Measurements from ENCODE around the gene DYRK1A. TPM values are rescaled to one million over a fixed set of nuclear protein-coding genes. Genes with fewer than 3 reads are reported as not detected.

Gene DYRK1A
- total and polyA plus RNA-seq, 10 of the 15 experiments (the other 5 are each of a cell fraction or from before 2014, with no cell fraction given), result 2.4 to 68.6 (median 30.7) TPM

DNA sequence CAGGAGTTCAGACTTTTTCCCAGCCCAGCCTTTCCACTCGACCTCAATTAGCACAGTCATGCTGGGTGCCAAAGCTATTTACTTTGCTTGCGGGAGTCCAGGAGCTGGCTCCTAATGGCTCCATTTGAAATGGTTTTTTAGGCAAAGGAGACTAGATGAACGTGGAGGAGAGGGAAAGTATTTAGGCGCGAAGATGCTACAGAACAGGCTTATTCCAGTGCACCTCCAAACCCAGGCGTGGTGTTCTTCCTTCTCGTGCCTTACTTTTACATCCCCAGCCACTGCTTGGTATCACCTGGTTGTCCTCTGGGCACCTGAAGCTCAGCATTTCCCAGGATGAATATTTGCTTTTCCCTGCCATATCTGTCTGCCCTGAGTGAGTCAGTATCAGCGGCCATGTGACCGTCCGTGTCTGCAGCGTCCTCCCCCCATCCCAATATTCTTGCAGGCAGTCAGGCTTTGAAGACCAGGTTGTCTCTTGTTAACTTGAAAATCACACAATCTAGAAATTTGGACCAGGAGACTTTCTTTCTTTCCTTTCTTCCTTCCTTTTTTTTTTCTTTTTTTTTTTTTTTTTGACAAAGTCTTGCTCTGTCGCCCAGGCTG is 198.5 kb downstream of the DYRK1A start:
- Histone ChIP-seq H3K9me3 (replicated peaks; ENCODE audit: control insufficient read depth, insufficient read depth, low read length) (no peaks in the 10 kb centered on the region; the same call in 2 of the 3 replicates), H4K20me1 (ENCODE audit: control insufficient read depth, insufficient read depth) (no peaks in the 10 kb centered on the region), H3K4me1 (ENCODE audit: control insufficient read depth, insufficient read depth, low read length) (peaks cover 17% of the 10 kb centered on the region), H3K27ac (ENCODE audit: control insufficient read depth, insufficient read depth) (no peak overlapping the region), H3K4me3 (peak overlapping the region; percentile 76; the same call in 1 of the 2 replicates), H2AFZ (ENCODE audit: control insufficient read depth, low read depth, low read length) (no peak overlapping the region; the same call in 1 of the 2 replicates), H3K27me3 (replicated peaks in 1 of 2; ENCODE audit: control insufficient read depth in 2 of 2, insufficient read depth in 2 of 2, low read length in 1 of 2) (no peaks in the 10 kb centered on the region), H3K4me2 (ENCODE audit: control insufficient read depth, insufficient read depth) (peak overlapping the region; percentile 1; the same call in 1 of the 2 replicates), H3K9ac (ENCODE audit: control insufficient read depth, insufficient read depth, low read length) (no peak overlapping the region), H3K79me2 (ENCODE audit: control insufficient read depth, insufficient read depth, low read length) (peaks cover 6% of the 10 kb centered on the region; the same call in 1 of the 2 replicates), H3K36me3 (ENCODE audit: control insufficient read depth in 2 of 2, insufficient read depth in 2 of 2, low read length in 1 of 2) (no peaks in the 10 kb centered on the region)
- POLR2A ChIA-PET, result interaction anchor here (0.6 to 2.5 kb wide), 5 partner anchors 15 to 298 kb away, joined by 3 to 9 read pairs (median 3); partner anchors contain the start of genes DYRK1A and VPS26C
- intact Hi-C loops (cut with micrococcal nuclease; ENCODE audit: unreplicated experiment), result loop anchor here (5.0 kb wide), 1 partner anchor 67 kb away; no protein-coding TSS in a partner anchor
- no peak for DNase-seq (ENCODE audit: low read depth, low spot score)
- no peak for FAIRE-seq
- CTCF ChIA-PET, result interaction anchor here (1.0 to 2.7 kb wide), 11 partner anchors 10 to 562 kb away, joined by 3 to 46 read pairs (median 6); no protein-coding TSS in a partner anchor
- no peak for ATAC-seq
- SMC1A ChIA-PET (ENCODE audit: uncharacterized antibody, unreplicated experiment), result interaction anchor here (0.6 to 2.2 kb wide), 9 partner anchors 13 to 578 kb away, joined by 3 to 8 read pairs (median 4); no protein-coding TSS in a partner anchor
- in situ Hi-C loops (cut with MboI), result no loop called here
- WGBS (ENCODE audit: insufficient coverage, insufficient replicate concordance, low lambda C conversion rate, missing lambda C conversion rate), result 75% methylated on average over 11 of the region's 12 CpGs
- RAD21 ChIA-PET (ENCODE audit: unreplicated experiment), result interaction anchor here (0.9 to 2.1 kb wide), 9 partner anchors 18 to 147 kb away, joined by 3 to 16 read pairs (median 5); no protein-coding TSS in a partner anchor
- no TSS peak for BruUV-seq (replicated peaks)
- TF ChIP-seq SMARCA5 (IDR thresholded peaks at IDR 0.05) (no peak), CHD1 (IDR thresholded peaks at IDR 0.05; ENCODE audit: low read depth, low read length) (no peak), CEBPB (IDR thresholded peaks at IDR 0.05; ENCODE audit: borderline replicate concordance in 1 of 2, low read depth in 2 of 2, low read length in 2 of 2) (no peak), HCFC1 (IDR thresholded peaks at IDR 0.05; ENCODE audit: low read length) (no peak), ZNF592 (IDR thresholded peaks at IDR 0.05) (no peak), POU2F2 (IDR thresholded peaks at IDR 0.05; ENCODE audit: borderline replicate concordance, low read depth, low read length) (no peak), NFYA (IDR thresholded peaks at IDR 0.05; ENCODE audit: borderline replicate concordance, low read depth, low read length) (no peak), RUNX3 (IDR thresholded peaks at IDR 0.05; ENCODE audit: low read length) (no peak), ESRRA (IDR thresholded peaks at IDR 0.05; ENCODE audit: low read length) (no peak), CBFB (IDR thresholded peaks at IDR 0.05; ENCODE audit: low read depth) (no peak), ZNF384 (IDR thresholded peaks at IDR 0.05; ENCODE audit: borderline replicate concordance, low read depth, low read length) (no peak), ZNF274 (IDR thresholded peaks at IDR 0.05; ENCODE audit: insufficient read depth, insufficient read length) (no peak), SUZ12 (IDR thresholded peaks at IDR 0.05; ENCODE audit: unreplicated experiment) (no peak), PAX8 (IDR thresholded peaks at IDR 0.05) (no peak)
- TF ChIP-seq, protein P1, sequence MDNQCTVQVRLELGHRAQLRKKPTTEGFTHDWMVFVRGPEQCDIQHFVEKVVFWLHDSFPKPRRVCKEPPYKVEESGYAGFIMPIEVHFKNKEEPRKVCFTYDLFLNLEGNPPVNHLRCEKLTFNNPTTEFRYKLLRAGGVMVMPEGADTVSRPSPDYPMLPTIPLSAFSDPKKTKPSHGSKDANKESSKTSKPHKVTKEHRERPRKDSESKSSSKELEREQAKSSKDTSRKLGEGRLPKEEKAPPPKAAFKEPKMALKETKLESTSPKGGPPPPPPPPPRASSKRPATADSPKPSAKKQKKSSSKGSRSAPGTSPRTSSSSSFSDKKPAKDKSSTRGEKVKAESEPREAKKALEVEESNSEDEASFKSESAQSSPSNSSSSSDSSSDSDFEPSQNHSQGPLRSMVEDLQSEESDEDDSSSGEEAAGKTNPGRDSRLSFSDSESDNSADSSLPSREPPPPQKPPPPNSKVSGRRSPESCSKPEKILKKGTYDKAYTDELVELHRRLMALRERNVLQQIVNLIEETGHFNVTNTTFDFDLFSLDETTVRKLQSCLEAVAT (IDR thresholded peaks at IDR 0.05), result no peak
- TF ChIP-seq, protein P2, sequence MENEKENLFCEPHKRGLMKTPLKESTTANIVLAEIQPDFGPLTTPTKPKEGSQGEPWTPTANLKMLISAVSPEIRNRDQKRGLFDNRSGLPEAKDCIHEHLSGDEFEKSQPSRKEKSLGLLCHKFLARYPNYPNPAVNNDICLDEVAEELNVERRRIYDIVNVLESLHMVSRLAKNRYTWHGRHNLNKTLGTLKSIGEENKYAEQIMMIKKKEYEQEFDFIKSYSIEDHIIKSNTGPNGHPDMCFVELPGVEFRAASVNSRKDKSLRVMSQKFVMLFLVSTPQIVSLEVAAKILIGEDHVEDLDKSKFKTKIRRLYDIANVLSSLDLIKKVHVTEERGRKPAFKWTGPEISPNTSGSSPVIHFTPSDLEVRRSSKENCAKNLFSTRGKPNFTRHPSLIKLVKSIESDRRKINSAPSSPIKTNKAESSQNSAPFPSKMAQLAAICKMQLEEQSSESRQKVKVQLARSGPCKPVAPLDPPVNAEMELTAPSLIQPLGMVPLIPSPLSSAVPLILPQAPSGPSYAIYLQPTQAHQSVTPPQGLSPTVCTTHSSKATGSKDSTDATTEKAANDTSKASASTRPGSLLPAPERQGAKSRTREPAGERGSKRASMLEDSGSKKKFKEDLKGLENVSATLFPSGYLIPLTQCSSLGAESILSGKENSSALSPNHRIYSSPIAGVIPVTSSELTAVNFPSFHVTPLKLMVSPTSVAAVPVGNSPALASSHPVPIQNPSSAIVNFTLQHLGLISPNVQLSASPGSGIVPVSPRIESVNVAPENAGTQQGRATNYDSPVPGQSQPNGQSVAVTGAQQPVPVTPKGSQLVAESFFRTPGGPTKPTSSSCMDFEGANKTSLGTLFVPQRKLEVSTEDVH (IDR thresholded peaks at IDR 0.05; ENCODE audit: low read depth, partially characterized antibody), result no peak

All from GM12878 (cell line).